GF-D8 (cell line): ENCODE data around the gene HOXB8.

Source experiments
- DNase-seq: peaks from one replicate; lab custom pipeline; 2025; lab: John Stamatoyannopoulos, UW

Gene HOXB8

GRCh38 chr17:48583708-48584222, 31.3 kb downstream of the HOXB8 start:
- no peak for DNase-seq

GRCh38 chr17:48582750-48583069, 32.4 kb downstream of the HOXB8 start:
- DNase-seq, result no peak

- DNase-seq, result no peak
Measured at GRCh38 chr17:48579760-48580554, 35.1 kb downstream of the HOXB8 start.

- DNase-seq, result no peak
Measured at GRCh38 chr17:48579471-48579759, 35.7 kb downstream of the HOXB8 start.

GRCh38 chr17:48578616-48579470, 36.2 kb downstream of the HOXB8 start:
- DNase-seq, result no peak

GRCh38 chr17:48577946-48578615, 37.0 kb downstream of the HOXB8 start, which contains the start of gene HOXB4:
Gene HOXB4 (minus strand): TSS chr17:48578350. CDS start chr17:48578319, 31 bp downstream.
- DNase-seq, result peak; percentile 77

GRCh38 chr17:48577330-48577945, 37.7 kb downstream of the HOXB8 start:
- no peak for DNase-seq

GRCh38 chr17:48576479-48577309, 38.4 kb downstream of the HOXB8 start:
- DNase-seq, result no peak

- DNase-seq, result no peak
Measured at GRCh38 chr17:48575673-48576478, 39.2 kb downstream of the HOXB8 start.

- no peak for DNase-seq
Measured at GRCh38 chr17:48575066-48575582, 40.0 kb downstream of the HOXB8 start.

GRCh38 chr17:48574505-48575065, 40.5 kb downstream of the HOXB8 start:
- no peak for DNase-seq

GRCh38 chr17:48571826-48572417, 43.2 kb downstream of the HOXB8 start:
- DNase-seq, result no peak

- no peak for DNase-seq
Measured at GRCh38 chr17:48571024-48571818, 43.9 kb downstream of the HOXB8 start.

GRCh38 chr17:48570325-48571023, 44.6 kb downstream of the HOXB8 start:
- DNase-seq, result no peak

GRCh38 chr17:48569674-48570324, 45.3 kb downstream of the HOXB8 start:
- DNase-seq, result no peak

GRCh38 chr17:48569240-48569582, 45.9 kb downstream of the HOXB8 start:
- DNase-seq, result no peak

GRCh38 chr17:48568499-48569239, 46.4 kb downstream of the HOXB8 start:
- DNase-seq, result no peak
